HepG2 (cell line): Measurements from ENCODE around the gene RAC3. TPM values are rescaled to one million over a fixed set of nuclear protein-coding genes. Genes with fewer than 3 reads are reported as not detected.

ENCODE experiments used
- BRCA1 ChIP-seq: sonication (generic); formaldehyde crosslinking; IDR thresholded peaks from 2 replicates; pipeline ENCODE4 v1.4.0; 2020; ENCODE audit warnings: missing genetic modification reagents
- FOXO1 ChIP-seq: sonication (generic); formaldehyde crosslinking; IDR thresholded peaks from 2 replicates; pipeline ENCODE4 v1.4.0; 2020; ENCODE audit warnings: missing genetic modification reagents
- JUND ChIP-seq: sonication (generic); formaldehyde crosslinking; IDR thresholded peaks from 2 replicates; pipeline ENCODE4 v1.8.0; 2022; ENCODE audit warnings: mild to moderate bottlenecking, missing genetic modification reagents
- PHF20 ChIP-seq: sonication (generic); formaldehyde crosslinking; IDR thresholded peaks from 2 replicates; pipeline ENCODE4 v1.5.0; 2020; ENCODE audit warnings: mild to moderate bottlenecking, missing genetic modification reagents
- POLR2AphosphoS5 ChIP-seq: IDR thresholded peaks from 2 replicates; pipeline ENCODE4 v1.6.1; 2012; ENCODE audit warnings: low read depth, low read length
- RELA ChIP-seq: sonication (generic); formaldehyde crosslinking; IDR thresholded peaks from 2 replicates; pipeline ENCODE4 v1.4.0; 2020; ENCODE audit warnings: missing genetic modification reagents
- SNAPC2 ChIP-seq: sonication (generic); formaldehyde crosslinking; IDR thresholded peaks from 2 replicates; pipeline ENCODE4 v1.8.1; 2022; ENCODE audit warnings: mild to moderate bottlenecking, missing genetic modification reagents
- SP1 ChIP-seq, 2 experiments: fragments of 450-650 bp in 1 of 2; sonication (generic) in 1 of 2; formaldehyde crosslinking in 1 of 2; IDR thresholded peaks; 2 replicates each; pipeline versions ENCODE4 v1.4.0 to v1.6.1; 2016 to 2020; ENCODE audit warnings: missing genetic modification reagents in 1 of 2
- ZNF350 ChIP-seq: sonication (generic); formaldehyde crosslinking; IDR thresholded peaks from 2 replicates; pipeline ENCODE4 v1.4.0; 2020; ENCODE audit warnings: mild to moderate bottlenecking, low read depth, missing genetic modification reagents, borderline replicate concordance
- ZNF768 ChIP-seq: sonication (generic); formaldehyde crosslinking; IDR thresholded peaks from 2 replicates; pipeline ENCODE4 v1.4.0; 2020; ENCODE audit warnings: missing genetic modification reagents
- polyA plus RNA-seq, 8 experiments: library from polyadenylated mRNA; depleted of rRNA in 3 of 8; stranded (reverse) in 7 of 8; unstranded in 1 of 8; fragments of >200 nt; fragmentation: Illumina TruSeq in 4 of 8; extraction: Trizol in 4 of 8; gene quantifications; 2 replicates each; pipeline versions ENCODE4 v1.2.1 to v1.2.3, GENCODE V29; 2011 to 2016; ENCODE audit warnings: low read depth in 4 of 8, missing spikeins in 1 of 8, mixed read lengths in 1 of 8; ENCODE audit not compliant: insufficient read depth in 1 of 8
- total RNA-seq, 5 experiments: library from RNA; depleted of rRNA; stranded (reverse); fragments of >200 nt; fragmentation: Illumina TruSeq; extraction: Trizol; gene quantifications; 2 replicates each; pipeline ENCODE4 v1.2.3, GENCODE V29; 2016; ENCODE audit warnings: low read depth in 1 of 5
- TF ChIP-seq, protein P1 (sequence below): sonication (generic); formaldehyde crosslinking; IDR thresholded peaks from 2 replicates; pipeline ENCODE4 v1.5.1; 2020; ENCODE audit warnings: mild to moderate bottlenecking, missing genetic modification reagents, moderate library complexity
- TF ChIP-seq, protein P2 (sequence below): sonication (generic); formaldehyde crosslinking; IDR thresholded peaks from 2 replicates; pipeline ENCODE4 v1.5.0; 2020; ENCODE audit warnings: missing genetic modification reagents
- TF ChIP-seq, protein P3 (sequence below): sonication (generic); formaldehyde crosslinking; IDR thresholded peaks from 2 replicates; pipeline ENCODE4 v1.4.0; 2020; ENCODE audit warnings: low read depth, mild to moderate bottlenecking, missing genetic modification reagents
- TF ChIP-seq, protein P4 (sequence below): sonication (generic); formaldehyde crosslinking; conservative IDR thresholded peaks from 2 replicates; pipeline ENCODE4 v1.4.0; 2020; ENCODE audit warnings: missing genetic modification reagents
- TF ChIP-seq, protein P5 (sequence below): IDR thresholded peaks from 2 replicates; pipeline ENCODE4 v1.6.1; 2016
- TF ChIP-seq, protein P6 (sequence below): sonication (generic); formaldehyde crosslinking; IDR thresholded peaks from 2 replicates; pipeline ENCODE4 v1.5.0; 2020; ENCODE audit warnings: missing genetic modification reagents

RAC3 gene
- total and polyA plus RNA-seq, 2 of the 13 experiments (the other 11 are each of a cell fraction or from before 2014, with no cell fraction given), result 10.5 to 21.3 TPM

DNA sequence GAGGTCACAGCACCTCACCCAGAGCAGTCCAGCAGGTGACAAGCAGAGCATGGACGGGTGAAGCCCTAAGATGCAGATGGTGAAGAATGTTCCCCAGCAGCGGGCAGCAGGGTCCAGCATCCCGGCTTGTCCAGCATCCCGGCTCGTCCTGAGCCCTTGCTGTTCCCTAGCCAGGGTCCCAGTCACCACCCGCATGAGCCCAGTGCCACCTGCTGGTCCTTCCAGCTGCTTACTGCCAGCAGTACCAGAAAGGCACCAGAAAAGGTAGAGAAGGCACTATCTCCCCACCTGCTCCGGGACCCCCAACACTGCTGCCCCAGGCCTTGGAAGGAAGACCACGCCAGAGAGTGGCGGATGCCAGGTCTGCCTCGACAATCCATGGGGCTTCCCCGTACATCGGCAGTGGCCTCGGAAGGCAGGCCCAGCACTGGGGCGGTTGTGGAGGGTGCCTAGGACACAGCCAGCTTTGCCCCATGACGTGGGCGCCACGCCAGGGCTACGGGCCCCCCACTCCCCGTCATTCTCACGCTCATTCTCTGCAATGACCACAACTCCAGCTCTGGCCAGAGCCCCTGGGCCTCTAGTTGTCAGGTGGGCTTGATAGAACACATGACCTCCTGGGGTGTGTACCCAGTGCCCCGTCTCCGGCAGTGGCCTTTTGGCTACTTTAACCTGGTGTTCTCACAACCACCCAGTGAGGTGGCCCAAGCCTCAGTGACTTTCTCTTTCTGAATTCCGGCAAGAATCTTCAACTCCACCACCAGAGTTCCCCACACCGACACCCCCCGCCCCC is 10.2 kb upstream of the RAC3 start (continued):
- TF ChIP-seq, protein P1, sequence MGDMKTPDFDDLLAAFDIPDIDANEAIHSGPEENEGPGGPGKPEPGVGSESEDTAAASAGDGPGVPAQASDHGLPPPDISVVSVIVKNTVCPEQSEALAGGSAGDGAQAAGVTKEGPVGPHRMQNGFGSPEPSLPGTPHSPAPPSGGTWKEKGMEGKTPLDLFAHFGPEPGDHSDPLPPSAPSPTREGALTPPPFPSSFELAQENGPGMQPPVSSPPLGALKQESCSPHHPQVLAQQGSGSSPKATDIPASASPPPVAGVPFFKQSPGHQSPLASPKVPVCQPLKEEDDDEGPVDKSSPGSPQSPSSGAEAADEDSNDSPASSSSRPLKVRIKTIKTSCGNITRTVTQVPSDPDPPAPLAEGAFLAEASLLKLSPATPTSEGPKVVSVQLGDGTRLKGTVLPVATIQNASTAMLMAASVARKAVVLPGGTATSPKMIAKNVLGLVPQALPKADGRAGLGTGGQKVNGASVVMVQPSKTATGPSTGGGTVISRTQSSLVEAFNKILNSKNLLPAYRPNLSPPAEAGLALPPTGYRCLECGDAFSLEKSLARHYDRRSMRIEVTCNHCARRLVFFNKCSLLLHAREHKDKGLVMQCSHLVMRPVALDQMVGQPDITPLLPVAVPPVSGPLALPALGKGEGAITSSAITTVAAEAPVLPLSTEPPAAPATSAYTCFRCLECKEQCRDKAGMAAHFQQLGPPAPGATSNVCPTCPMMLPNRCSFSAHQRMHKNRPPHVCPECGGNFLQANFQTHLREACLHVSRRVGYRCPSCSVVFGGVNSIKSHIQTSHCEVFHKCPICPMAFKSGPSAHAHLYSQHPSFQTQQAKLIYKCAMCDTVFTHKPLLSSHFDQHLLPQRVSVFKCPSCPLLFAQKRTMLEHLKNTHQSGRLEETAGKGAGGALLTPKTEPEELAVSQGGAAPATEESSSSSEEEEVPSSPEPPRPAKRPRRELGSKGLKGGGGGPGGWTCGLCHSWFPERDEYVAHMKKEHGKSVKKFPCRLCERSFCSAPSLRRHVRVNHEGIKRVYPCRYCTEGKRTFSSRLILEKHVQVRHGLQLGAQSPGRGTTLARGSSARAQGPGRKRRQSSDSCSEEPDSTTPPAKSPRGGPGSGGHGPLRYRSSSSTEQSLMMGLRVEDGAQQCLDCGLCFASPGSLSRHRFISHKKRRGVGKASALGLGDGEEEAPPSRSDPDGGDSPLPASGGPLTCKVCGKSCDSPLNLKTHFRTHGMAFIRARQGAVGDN (CRISPR knock-in tag), result peak; percentile 79
- peak; percentile 83; the same call in 1 of the 2 replicates for TF ChIP-seq RELA
- TF ChIP-seq, protein P2, sequence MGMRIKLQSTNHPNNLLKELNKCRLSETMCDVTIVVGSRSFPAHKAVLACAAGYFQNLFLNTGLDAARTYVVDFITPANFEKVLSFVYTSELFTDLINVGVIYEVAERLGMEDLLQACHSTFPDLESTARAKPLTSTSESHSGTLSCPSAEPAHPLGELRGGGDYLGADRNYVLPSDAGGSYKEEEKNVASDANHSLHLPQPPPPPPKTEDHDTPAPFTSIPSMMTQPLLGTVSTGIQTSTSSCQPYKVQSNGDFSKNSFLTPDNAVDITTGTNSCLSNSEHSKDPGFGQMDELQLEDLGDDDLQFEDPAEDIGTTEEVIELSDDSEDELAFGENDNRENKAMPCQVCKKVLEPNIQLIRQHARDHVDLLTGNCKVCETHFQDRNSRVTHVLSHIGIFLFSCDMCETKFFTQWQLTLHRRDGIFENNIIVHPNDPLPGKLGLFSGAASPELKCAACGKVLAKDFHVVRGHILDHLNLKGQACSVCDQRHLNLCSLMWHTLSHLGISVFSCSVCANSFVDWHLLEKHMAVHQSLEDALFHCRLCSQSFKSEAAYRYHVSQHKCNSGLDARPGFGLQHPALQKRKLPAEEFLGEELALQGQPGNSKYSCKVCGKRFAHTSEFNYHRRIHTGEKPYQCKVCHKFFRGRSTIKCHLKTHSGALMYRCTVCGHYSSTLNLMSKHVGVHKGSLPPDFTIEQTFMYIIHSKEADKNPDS (CRISPR knock-in tag), result no peak
- peak; percentile 65; the same call in 1 of the 2 replicates for TF ChIP-seq FOXO1 (CRISPR knock-in tag)
- TF ChIP-seq, protein P3, sequence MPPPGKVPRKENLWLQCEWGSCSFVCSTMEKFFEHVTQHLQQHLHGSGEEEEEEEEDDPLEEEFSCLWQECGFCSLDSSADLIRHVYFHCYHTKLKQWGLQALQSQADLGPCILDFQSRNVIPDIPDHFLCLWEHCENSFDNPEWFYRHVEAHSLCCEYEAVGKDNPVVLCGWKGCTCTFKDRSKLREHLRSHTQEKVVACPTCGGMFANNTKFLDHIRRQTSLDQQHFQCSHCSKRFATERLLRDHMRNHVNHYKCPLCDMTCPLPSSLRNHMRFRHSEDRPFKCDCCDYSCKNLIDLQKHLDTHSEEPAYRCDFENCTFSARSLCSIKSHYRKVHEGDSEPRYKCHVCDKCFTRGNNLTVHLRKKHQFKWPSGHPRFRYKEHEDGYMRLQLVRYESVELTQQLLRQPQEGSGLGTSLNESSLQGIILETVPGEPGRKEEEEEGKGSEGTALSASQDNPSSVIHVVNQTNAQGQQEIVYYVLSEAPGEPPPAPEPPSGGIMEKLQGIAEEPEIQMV, result 0 out of 2 replicates have a peak, but pooled peaks have one; percentile 68
- peak; percentile 75 for TF ChIP-seq ZNF350 (CRISPR knock-in tag)
- 0 out of 2 replicates have a peak, but pooled peaks have one; percentile 56 for TF ChIP-seq SNAPC2
- TF ChIP-seq, protein P4, sequence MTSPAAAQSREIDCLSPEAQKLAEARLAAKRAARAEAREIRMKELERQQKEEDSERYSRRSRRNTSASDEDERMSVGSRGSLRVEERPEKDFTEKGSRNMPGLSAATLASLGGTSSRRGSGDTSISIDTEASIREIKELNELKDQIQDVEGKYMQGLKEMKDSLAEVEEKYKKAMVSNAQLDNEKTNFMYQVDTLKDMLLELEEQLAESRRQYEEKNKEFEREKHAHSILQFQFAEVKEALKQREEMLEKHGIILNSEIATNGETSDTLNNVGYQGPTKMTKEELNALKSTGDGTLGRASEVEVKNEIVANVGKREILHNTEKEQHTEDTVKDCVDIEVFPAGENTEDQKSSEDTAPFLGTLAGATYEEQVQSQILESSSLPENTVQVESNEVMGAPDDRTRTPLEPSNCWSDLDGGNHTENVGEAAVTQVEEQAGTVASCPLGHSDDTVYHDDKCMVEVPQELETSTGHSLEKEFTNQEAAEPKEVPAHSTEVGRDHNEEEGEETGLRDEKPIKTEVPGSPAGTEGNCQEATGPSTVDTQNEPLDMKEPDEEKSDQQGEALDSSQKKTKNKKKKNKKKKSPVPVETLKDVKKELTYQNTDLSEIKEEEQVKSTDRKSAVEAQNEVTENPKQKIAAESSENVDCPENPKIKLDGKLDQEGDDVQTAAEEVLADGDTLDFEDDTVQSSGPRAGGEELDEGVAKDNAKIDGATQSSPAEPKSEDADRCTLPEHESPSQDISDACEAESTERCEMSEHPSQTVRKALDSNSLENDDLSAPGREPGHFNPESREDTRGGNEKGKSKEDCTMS, result no peak
- TF ChIP-seq, protein P5, sequence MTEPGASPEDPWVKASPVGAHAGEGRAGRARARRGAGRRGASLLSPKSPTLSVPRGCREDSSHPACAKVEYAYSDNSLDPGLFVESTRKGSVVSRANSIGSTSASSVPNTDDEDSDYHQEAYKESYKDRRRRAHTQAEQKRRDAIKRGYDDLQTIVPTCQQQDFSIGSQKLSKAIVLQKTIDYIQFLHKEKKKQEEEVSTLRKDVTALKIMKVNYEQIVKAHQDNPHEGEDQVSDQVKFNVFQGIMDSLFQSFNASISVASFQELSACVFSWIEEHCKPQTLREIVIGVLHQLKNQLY, result 0 out of 2 replicates have a peak, but pooled peaks have one; percentile 20
- TF ChIP-seq, protein P6, sequence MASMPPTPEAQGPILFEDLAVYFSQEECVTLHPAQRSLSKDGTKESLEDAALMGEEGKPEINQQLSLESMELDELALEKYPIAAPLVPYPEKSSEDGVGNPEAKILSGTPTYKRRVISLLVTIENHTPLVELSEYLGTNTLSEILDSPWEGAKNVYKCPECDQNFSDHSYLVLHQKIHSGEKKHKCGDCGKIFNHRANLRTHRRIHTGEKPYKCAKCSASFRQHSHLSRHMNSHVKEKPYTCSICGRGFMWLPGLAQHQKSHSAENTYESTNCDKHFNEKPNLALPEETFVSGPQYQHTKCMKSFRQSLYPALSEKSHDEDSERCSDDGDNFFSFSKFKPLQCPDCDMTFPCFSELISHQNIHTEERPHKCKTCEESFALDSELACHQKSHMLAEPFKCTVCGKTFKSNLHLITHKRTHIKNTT (CRISPR knock-in tag), result peak; percentile 23; the same call in 1 of the 2 replicates
- peak; percentile 17; the same call in 1 of the 2 replicates for TF ChIP-seq JUND (CRISPR knock-in tag)
- peak; percentile 30; the same call in 1 of the 2 replicates for TF ChIP-seq POLR2AphosphoS5
- no peak; the same call in 1 of the 2 replicates for TF ChIP-seq PHF20 (CRISPR knock-in tag)
- TF ChIP-seq ZNF768 (CRISPR knock-in tag), result peak; percentile 88
- peak; percentile 89 for TF ChIP-seq BRCA1 (CRISPR knock-in tag)
- no peak for TF ChIP-seq SP1 (IDR thresholded peaks at IDR 0.05)
- TF ChIP-seq SP1 (CRISPR knock-in tag; IDR thresholded peaks at IDR 0.05), result peak; percentile 62
